SU-DHL-6 (cell line): ENCODE data around the gene CCDC102A.

Source experiments
- H2AFZ ChIP-seq: fragments of 200-600 bp; sonication (generic); 2 replicates; pipeline ENCODE4 v1.6.1; 2014; ENCODE audit warnings: low read depth, mild to moderate bottlenecking, moderate library complexity, mixed read lengths, antibody characterized with exemption, low read length; ENCODE audit not compliant: severe bottlenecking
- H3F3A ChIP-seq: fragments of 200-600 bp; shearing (Covaris generic); 2 replicates; pipeline ENCODE4 v1.6.0; 2016; ENCODE audit warnings: antibody characterized with exemption, mild to moderate bottlenecking; ENCODE audit not compliant: insufficient read depth
- H3K27ac ChIP-seq: fragments of 200-600 bp; sonication (generic); 2 replicates; pipeline ENCODE4 v1.5.1; 2016; ENCODE audit warnings: low read depth, mild to moderate bottlenecking, low read length, moderate library complexity, mixed read lengths
- H3K27me3 ChIP-seq: fragments of 200-600 bp; sonication (generic), shearing (Covaris generic); 2 replicates; pipeline ENCODE4 v1.6.0; 2014; ENCODE audit warnings: mild to moderate bottlenecking, low read length
- H3K36me3 ChIP-seq: fragments of 200-600 bp; sonication (generic); 2 replicates; pipeline ENCODE4 v1.6.1; 2014; ENCODE audit warnings: mild to moderate bottlenecking, low read length, mixed read lengths
- H3K4me2 ChIP-seq: fragments of 300-600, 200-600 bp; shearing (Covaris generic), sonication (generic); 2 replicates; pipeline ENCODE4 v1.6.0; 2014; ENCODE audit warnings: low read length, low read depth, mild to moderate bottlenecking; ENCODE audit not compliant: poor library complexity, severe bottlenecking
- H3K4me3 ChIP-seq: fragments of 200-600 bp; sonication (generic); 2 replicates; pipeline ENCODE4 v1.5.1; 2014; ENCODE audit warnings: antibody characterized with exemption, low read length, mild to moderate bottlenecking, mixed read lengths; ENCODE audit not compliant: insufficient read depth, poor library complexity, severe bottlenecking
- H3K79me2 ChIP-seq: fragments of 200-600 bp; sonication (generic); 2 replicates; pipeline ENCODE4 v1.6.1; 2014; ENCODE audit warnings: mild to moderate bottlenecking, low read length, moderate library complexity; ENCODE audit not compliant: insufficient read depth
- H3K9ac ChIP-seq: fragments of 200-600 bp; sonication (generic); 2 replicates; pipeline ENCODE4 v1.7.0; 2014; ENCODE audit warnings: mild to moderate bottlenecking, low read length
- H3K9me2 ChIP-seq: fragments of 200-600 bp; sonication (generic); replicated peaks from 2 replicates; pipeline ENCODE4 v1.6.1; 2014; ENCODE audit warnings: low read length; ENCODE audit not compliant: insufficient read depth
- H3K9me3 ChIP-seq: fragments of 200-600 bp; sonication (generic); 2 replicates; pipeline ENCODE4 v1.6.1; 2014; ENCODE audit warnings: low read length, mixed read lengths; ENCODE audit not compliant: insufficient read depth
- H4K20me1 ChIP-seq: fragments of 200-600 bp; sonication (generic); 2 replicates; pipeline ENCODE4 v1.6.1; 2014; ENCODE audit warnings: low read depth, mild to moderate bottlenecking, antibody characterized with exemption, low read length, moderate library complexity, mixed read lengths
- CTCF ChIP-seq: fragments of 200-600 bp; sonication (generic); IDR thresholded peaks from one replicate; pipeline ENCODE4 v1.5.1; 2017; ENCODE audit warnings: antibody characterized with exemption, mild to moderate bottlenecking, low read length, moderate library complexity; ENCODE audit not compliant: insufficient read depth, poor library complexity, severe bottlenecking
- EZH2phosphoT487 ChIP-seq: fragments of 200-600 bp; sonication (generic), shearing (Covaris generic); conservative IDR thresholded peaks from 2 replicates; pipeline ENCODE4 v1.6.1; 2018; ENCODE audit warnings: mild to moderate bottlenecking, antibody characterized with exemption, low read length, moderate library complexity, mixed read lengths

The CCDC102A gene

GRCh38 chr16:57564571-57565270 is 28.4 kb upstream of the CCDC102A start:
- H3K4me2 ChIP-seq, result no peak overlapping the region
- H3K4me3 ChIP-seq, result no peak overlapping the region
- 0 out of 2 replicates have a peak, but pooled peaks cover 3% of the 10 kb centered on the region for H3K9me3 ChIP-seq
- no peaks in the 10 kb centered on the region for H3K36me3 ChIP-seq
- no peaks in the 10 kb centered on the region for H3K79me2 ChIP-seq
- no peaks in the 10 kb centered on the region for H4K20me1 ChIP-seq
- H3K27ac ChIP-seq, result no peak overlapping the region
- no peaks in the 10 kb centered on the region for H3F3A ChIP-seq
- no peaks in the 10 kb centered on the region for H3K27me3 ChIP-seq
- no peaks in the 10 kb centered on the region for H3K9me2 ChIP-seq
- H2AFZ ChIP-seq, result no peak overlapping the region
- TF ChIP-seq EZH2phosphoT487 (no peak), CTCF (no peak)
- no peak overlapping the region for H3K9ac ChIP-seq

- H2AFZ ChIP-seq, result no peak overlapping the region
- H3K9me3 ChIP-seq, result no peaks in the 10 kb centered on the region
- no peaks in the 10 kb centered on the region for H3F3A ChIP-seq
- H3K79me2 ChIP-seq, result no peaks in the 10 kb centered on the region
- H3K9ac ChIP-seq, result no peak overlapping the region
- H3K27ac ChIP-seq, result no peak overlapping the region
- no peaks in the 10 kb centered on the region for H3K9me2 ChIP-seq
- H3K27me3 ChIP-seq, result no peaks in the 10 kb centered on the region; the same call in 1 of the 2 replicates
- no peak overlapping the region for H3K4me3 ChIP-seq
- H3K36me3 ChIP-seq, result no peaks in the 10 kb centered on the region
- TF ChIP-seq EZH2phosphoT487 (no peak), CTCF (no peak)
- no peak overlapping the region for H3K4me2 ChIP-seq
- no peaks in the 10 kb centered on the region for H4K20me1 ChIP-seq
Observed at GRCh38 chr16:57563761-57564160, 27.4 kb upstream of the CCDC102A start.

- H3F3A ChIP-seq, result no peaks in the 10 kb centered on the region
- H3K9me3 ChIP-seq, result no peaks in the 10 kb centered on the region
- no peaks in the 10 kb centered on the region for H3K79me2 ChIP-seq
- H2AFZ ChIP-seq, result no peak overlapping the region
- H3K27ac ChIP-seq, result no peak overlapping the region
- no peaks in the 10 kb centered on the region for H4K20me1 ChIP-seq
- H3K36me3 ChIP-seq, result no peaks in the 10 kb centered on the region
- no peak overlapping the region for H3K9ac ChIP-seq
- H3K9me2 ChIP-seq, result no peaks in the 10 kb centered on the region
- H3K4me2 ChIP-seq, result no peak overlapping the region
- no peaks in the 10 kb centered on the region; the same call in 1 of the 2 replicates for H3K27me3 ChIP-seq
- TF ChIP-seq EZH2phosphoT487 (no peak), CTCF (no peak)
- no peak overlapping the region for H3K4me3 ChIP-seq
Observed at GRCh38 chr16:57563487-57563750, 27.0 kb upstream of the CCDC102A start.
